Measurements from ENCODE around the gene FBXL15.

Gene FBXL15

GRCh38 chr10:102429468-102429867 lies 8.8 kb downstream of the FBXL15 start:
- peaks cover 6% of the 10 kb centered on the region for H3K36me3 ChIP-seq
- TF ChIP-seq CTCF (IDR thresholded peaks at IDR 0.05) = no peak
- no peak overlapping the region for H3K4me3 ChIP-seq (ENCODE audit: low read depth in 1 of 2, low read length in 1 of 2)
- no peaks in the 10 kb centered on the region for H3K9me3 ChIP-seq
- H3K27me3 ChIP-seq = no peaks in the 10 kb centered on the region
- no peak overlapping the region for H3K27ac ChIP-seq
- H3K4me1 ChIP-seq (ENCODE audit: control insufficient read depth in 1 of 2, insufficient read depth in 1 of 2, low read depth in 1 of 2, low read length in 1 of 2) = peaks cover 27 to 28% of the 10 kb centered on the region in 2 experiments

GRCh38 chr10:102431452-102432124 lies 11.0 kb downstream of the FBXL15 start:
- Histone ChIP-seq H3K27ac (peak overlapping the region; percentile 43), H3K9me3 (no peaks in the 10 kb centered on the region), H3K36me3 (no peaks in the 10 kb centered on the region), H3K4me1 (ENCODE audit: control insufficient read depth in 1 of 2, insufficient read depth in 1 of 2, low read depth in 1 of 2, low read length in 1 of 2) (peaks cover 38 to 39% of the 10 kb centered on the region in 2 experiments), H3K4me3 (ENCODE audit: low read depth in 1 of 2, low read length in 1 of 2) (peak overlapping the region; percentile 78 to 97), H3K27me3 (no peaks in the 10 kb centered on the region)
- no peak for TF ChIP-seq CTCF (IDR thresholded peaks at IDR 0.05)

- H3K27ac ChIP-seq = peak within 1 kb of the TSS; percentile 53
- peak within 1 kb of the TSS; percentile 78 to 97 for H3K4me3 ChIP-seq (ENCODE audit: low read depth in 1 of 2, low read length in 1 of 2)
- H3K9me3 ChIP-seq = no peaks in the 10 kb centered on the region
- H3K27me3 ChIP-seq = no peaks in the 10 kb centered on the region
- H3K36me3 ChIP-seq = no peaks in the 10 kb centered on the region
- no peak for TF ChIP-seq CTCF (IDR thresholded peaks at IDR 0.05)
- peaks cover 38 to 39% of the 10 kb centered on the region in 2 experiments for H3K4me1 ChIP-seq (ENCODE audit: control insufficient read depth in 1 of 2, insufficient read depth in 1 of 2, low read depth in 1 of 2, low read length in 1 of 2)
Measured at GRCh38 chr10:102432162-102432950, 11.7 kb downstream of the FBXL15 start, which contains the start of gene CUEDC2. CUEDC2 (minus strand) TSS chr10:102432574; CDS start chr10:102425188, 7,386 bp downstream.

GRCh38 chr10:102433619-102434046 lies 13.0 kb downstream of the FBXL15 start:
- Histone ChIP-seq H3K4me3 (ENCODE audit: low read depth in 1 of 2, low read length in 1 of 2) (peak overlapping the region; percentile 25 to 97), H3K36me3 (no peaks in the 10 kb centered on the region), H3K27me3 (no peaks in the 10 kb centered on the region), H3K27ac (peak overlapping the region; percentile 53), H3K4me1 (ENCODE audit: control insufficient read depth in 1 of 2, insufficient read depth in 1 of 2, low read depth in 1 of 2, low read length in 1 of 2) (peaks cover 38 to 39% of the 10 kb centered on the region in 2 experiments), H3K9me3 (no peaks in the 10 kb centered on the region)
- no peak for TF ChIP-seq CTCF (IDR thresholded peaks at IDR 0.05)

- H3K9me3 ChIP-seq = no peaks in the 10 kb centered on the region
- no peak overlapping the region for H3K27ac ChIP-seq
- H3K4me1 ChIP-seq (ENCODE audit: control insufficient read depth in 1 of 2, insufficient read depth in 1 of 2, low read depth in 1 of 2, low read length in 1 of 2) = peaks cover 38 to 39% of the 10 kb centered on the region in 2 experiments
- no peak overlapping the region for H3K4me3 ChIP-seq (ENCODE audit: low read depth in 1 of 2, low read length in 1 of 2)
- H3K27me3 ChIP-seq = no peaks in the 10 kb centered on the region
- no peak for TF ChIP-seq CTCF (IDR thresholded peaks at IDR 0.05)
- no peaks in the 10 kb centered on the region for H3K36me3 ChIP-seq
Measured at GRCh38 chr10:102434394-102435132, 13.9 kb downstream of the FBXL15 start.
